Loucy (cell line): ENCODE data around the gene STAC2.

Source experiments
- H2AFZ ChIP-seq: fragments of 200-600 bp; sonication (generic); 2 replicates; pipeline ENCODE4 v1.6.0; 2016; ENCODE audit warnings: antibody characterized with exemption, mild to moderate bottlenecking, low read length, moderate library complexity
- H3F3A ChIP-seq: fragments of 200-600 bp; 2 replicates; pipeline ENCODE4 v1.6.0; 2016; ENCODE audit warnings: antibody characterized with exemption, low read depth, mild to moderate bottlenecking
- H3K27me3 ChIP-seq: fragments of 200-600 bp; sonication (generic); 2 replicates; pipeline ENCODE4 v1.6.1; 2014; ENCODE audit warnings: low read length, mild to moderate bottlenecking; ENCODE audit not compliant: insufficient read depth, poor library complexity, severe bottlenecking
- H3K36me3 ChIP-seq: fragments of 200-600 bp; sonication (generic); 2 replicates; pipeline ENCODE4 v1.6.1; 2016; ENCODE audit warnings: low read length; ENCODE audit not compliant: insufficient read depth
- H3K4me1 ChIP-seq: fragments of 200-600 bp; sonication (generic); 2 replicates; pipeline ENCODE4 v1.5.1; 2014; ENCODE audit warnings: low read length, mild to moderate bottlenecking; ENCODE audit not compliant: insufficient read depth, poor library complexity, severe bottlenecking
- H3K4me2 ChIP-seq: fragments of 200-600 bp; sonication (generic); 2 replicates; pipeline ENCODE4 v1.6.0; 2014; ENCODE audit warnings: antibody characterized with exemption, low read length, low read depth, mild to moderate bottlenecking; ENCODE audit not compliant: poor library complexity, severe bottlenecking
- H3K4me3 ChIP-seq: fragments of 200-600 bp; sonication (generic); 2 replicates; pipeline ENCODE4 v1.5.1; 2014; ENCODE audit warnings: low read length, mild to moderate bottlenecking, mixed read lengths; ENCODE audit not compliant: poor library complexity, severe bottlenecking
- H3K79me2 ChIP-seq: fragments of 200-600 bp; sonication (generic); 2 replicates; pipeline ENCODE4 v1.6.1; 2014; ENCODE audit warnings: low read length; ENCODE audit not compliant: insufficient read depth
- H3K9ac ChIP-seq: fragments of 200-600 bp; sonication (generic); 2 replicates; pipeline ENCODE4 v1.6.0; 2014; ENCODE audit warnings: mild to moderate bottlenecking, low read depth, low read length, moderate library complexity; ENCODE audit not compliant: poor library complexity, severe bottlenecking
- H3K9me2 ChIP-seq: fragments of 200-600 bp; sonication (generic); replicated peaks from 2 replicates; pipeline ENCODE4 v1.6.1; 2016; ENCODE audit warnings: low read depth, low read length, mixed read lengths
- H3K9me3 ChIP-seq: fragments of 200-600 bp; sonication (generic); 2 replicates; pipeline ENCODE4 v1.6.1; 2014; ENCODE audit warnings: mild to moderate bottlenecking, antibody characterized with exemption, low read length, low read depth; ENCODE audit not compliant: insufficient read depth
- H4K20me1 ChIP-seq: fragments of 200-600 bp; sonication (generic); 2 replicates; pipeline ENCODE4 v1.6.0; 2014; ENCODE audit warnings: antibody characterized with exemption, low read length, mild to moderate bottlenecking; ENCODE audit not compliant: insufficient read depth, poor library complexity, severe bottlenecking
- EZH2phosphoT487 ChIP-seq: fragments of 200-600 bp; IDR thresholded peaks from 2 replicates; pipeline ENCODE4 v1.6.1; 2018; ENCODE audit warnings: antibody characterized with exemption, mild to moderate bottlenecking, moderate library complexity, borderline replicate concordance
- TF ChIP-seq, protein P1 (sequence below): fragments of 200-600 bp; sonication (generic); conservative IDR thresholded peaks from 2 replicates; pipeline ENCODE4 v1.5.1; 2014; ENCODE audit warnings: mild to moderate bottlenecking, antibody characterized with exemption, low read length

The STAC2 gene

DNA sequence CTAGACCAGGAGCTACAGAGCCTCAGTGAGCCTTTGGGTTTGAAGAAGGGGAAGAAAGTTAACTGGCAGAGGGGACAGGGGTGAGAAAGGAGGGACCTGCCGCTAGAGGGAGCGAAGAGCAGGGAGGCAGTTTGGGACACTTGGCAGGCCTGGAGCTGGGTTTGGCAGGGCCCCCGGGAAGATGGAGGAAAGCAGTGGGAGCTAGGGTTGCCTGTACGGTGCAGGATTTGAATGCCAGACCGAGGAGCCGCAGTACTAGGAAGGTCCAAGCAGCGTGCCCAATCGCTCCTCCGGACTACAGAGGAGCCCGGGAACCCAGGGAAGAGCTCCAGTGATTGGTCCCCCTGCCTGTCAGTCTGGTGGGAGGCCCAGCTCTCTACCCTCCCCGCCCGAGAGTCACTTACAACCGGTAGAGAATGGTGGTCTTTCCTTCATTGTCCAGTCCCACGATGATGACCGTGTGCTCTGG, 61.0 kb downstream of the STAC2 start:
- H3K9me2 ChIP-seq, result no peaks in the 10 kb centered on the region
- no peaks in the 10 kb centered on the region for H3K79me2 ChIP-seq
- H2AFZ ChIP-seq, result no peak overlapping the region
- H3K36me3 ChIP-seq, result no peaks in the 10 kb centered on the region
- no peak for TF ChIP-seq EZH2phosphoT487
- TF ChIP-seq, protein P1, sequence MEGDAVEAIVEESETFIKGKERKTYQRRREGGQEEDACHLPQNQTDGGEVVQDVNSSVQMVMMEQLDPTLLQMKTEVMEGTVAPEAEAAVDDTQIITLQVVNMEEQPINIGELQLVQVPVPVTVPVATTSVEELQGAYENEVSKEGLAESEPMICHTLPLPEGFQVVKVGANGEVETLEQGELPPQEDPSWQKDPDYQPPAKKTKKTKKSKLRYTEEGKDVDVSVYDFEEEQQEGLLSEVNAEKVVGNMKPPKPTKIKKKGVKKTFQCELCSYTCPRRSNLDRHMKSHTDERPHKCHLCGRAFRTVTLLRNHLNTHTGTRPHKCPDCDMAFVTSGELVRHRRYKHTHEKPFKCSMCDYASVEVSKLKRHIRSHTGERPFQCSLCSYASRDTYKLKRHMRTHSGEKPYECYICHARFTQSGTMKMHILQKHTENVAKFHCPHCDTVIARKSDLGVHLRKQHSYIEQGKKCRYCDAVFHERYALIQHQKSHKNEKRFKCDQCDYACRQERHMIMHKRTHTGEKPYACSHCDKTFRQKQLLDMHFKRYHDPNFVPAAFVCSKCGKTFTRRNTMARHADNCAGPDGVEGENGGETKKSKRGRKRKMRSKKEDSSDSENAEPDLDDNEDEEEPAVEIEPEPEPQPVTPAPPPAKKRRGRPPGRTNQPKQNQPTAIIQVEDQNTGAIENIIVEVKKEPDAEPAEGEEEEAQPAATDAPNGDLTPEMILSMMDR, result peak; percentile 84
- H3K9me3 ChIP-seq, result no peaks in the 10 kb centered on the region
- peak overlapping the region; percentile 42 for H3K9ac ChIP-seq
- peaks cover 50% of the 10 kb centered on the region for H3K4me1 ChIP-seq
- H3K27me3 ChIP-seq, result no peaks in the 10 kb centered on the region
- no peaks in the 10 kb centered on the region for H4K20me1 ChIP-seq
- H3K4me3 ChIP-seq, result no peak overlapping the region
- H3F3A ChIP-seq, result peaks cover 12% of the 10 kb centered on the region
- H3K4me2 ChIP-seq, result no peak overlapping the region

DNA sequence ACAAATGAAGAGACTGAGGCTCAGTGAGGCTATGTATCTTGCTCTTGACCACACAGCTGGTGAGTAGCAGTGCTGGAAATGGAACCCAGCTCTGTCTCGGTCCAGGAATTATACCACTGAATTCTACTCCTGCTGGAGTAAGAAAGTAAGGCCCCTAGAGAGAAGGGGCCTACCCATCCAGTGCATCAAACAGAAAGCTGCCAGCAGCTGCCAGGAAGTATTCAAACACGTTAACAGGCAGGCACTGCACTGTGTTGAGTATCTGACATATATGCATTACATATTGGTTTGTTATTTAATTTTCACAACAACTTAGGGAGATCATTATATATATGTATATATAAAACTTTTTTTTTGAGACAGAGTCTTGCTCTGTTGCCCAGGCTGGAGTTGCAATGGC, 63.8 kb downstream of the STAC2 start:
- Histone ChIP-seq H3K79me2 (no peaks in the 10 kb centered on the region), H3K36me3 (no peaks in the 10 kb centered on the region), H4K20me1 (no peaks in the 10 kb centered on the region), H3K27me3 (no peaks in the 10 kb centered on the region), H2AFZ (no peak overlapping the region), H3K4me2 (no peak overlapping the region), H3K9me3 (no peaks in the 10 kb centered on the region), H3K4me3 (no peak overlapping the region), H3K9me2 (no peaks in the 10 kb centered on the region), H3F3A (peaks cover 5% of the 10 kb centered on the region; the same call in 1 of the 2 replicates), H3K4me1 (peaks cover 28% of the 10 kb centered on the region), H3K9ac (peak overlapping the region; percentile 57)
- TF ChIP-seq, protein P1, result no peak
- no peak for TF ChIP-seq EZH2phosphoT487
